GM19099 (cell line): ENCODE data around the gene RGS3.

Experiments used
- POLR2A ChIP-seq: IDR thresholded peaks from 3 replicates; pipeline ENCODE4 v1.6.1; 2011; ENCODE audit warnings: low read depth; ENCODE audit not compliant: insufficient read length; ENCODE audit errors: extremely low read depth

Gene RGS3

DNA sequence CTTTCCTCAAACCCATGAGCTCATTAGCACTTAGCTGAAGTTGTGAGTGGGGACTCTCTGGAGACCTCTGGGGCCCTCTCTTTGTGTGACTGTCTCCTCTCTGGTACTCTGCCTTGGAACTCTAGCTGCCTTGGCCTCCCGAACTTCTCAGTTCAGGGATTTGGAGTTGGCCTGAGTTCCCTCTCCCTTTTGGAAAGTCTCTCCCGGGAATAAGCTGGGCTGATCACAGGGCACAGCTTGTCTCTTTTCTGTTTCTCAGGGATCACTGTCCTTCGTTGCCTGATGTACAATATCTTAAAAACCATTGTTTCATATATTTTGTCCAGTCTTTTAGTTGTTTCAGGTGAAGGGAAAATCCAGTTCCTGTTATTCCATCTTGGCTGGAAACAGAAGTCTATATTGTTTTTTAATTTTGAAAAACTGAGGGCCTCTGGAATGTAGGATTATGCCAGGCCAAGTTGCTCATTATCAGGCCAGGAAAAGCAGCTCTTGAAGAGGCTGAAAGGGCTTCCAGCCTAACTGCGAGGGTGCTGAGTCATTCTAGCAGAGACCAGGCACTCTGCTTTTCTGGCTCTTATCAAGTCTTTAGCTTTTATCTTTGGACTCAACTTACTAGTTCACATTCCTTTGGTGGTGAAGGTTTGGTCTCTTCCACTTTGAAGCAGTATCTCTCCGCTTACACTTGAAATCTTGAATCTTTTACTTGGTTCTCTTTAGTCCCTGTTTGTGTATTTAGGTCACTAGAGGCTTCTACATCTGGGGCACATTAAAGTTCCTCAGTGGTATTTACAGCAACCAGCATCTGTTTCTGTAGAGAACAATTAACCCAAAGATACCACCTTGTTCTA, 8.4 kb upstream of the RGS3 start:
- no peak for TF ChIP-seq POLR2A

DNA sequence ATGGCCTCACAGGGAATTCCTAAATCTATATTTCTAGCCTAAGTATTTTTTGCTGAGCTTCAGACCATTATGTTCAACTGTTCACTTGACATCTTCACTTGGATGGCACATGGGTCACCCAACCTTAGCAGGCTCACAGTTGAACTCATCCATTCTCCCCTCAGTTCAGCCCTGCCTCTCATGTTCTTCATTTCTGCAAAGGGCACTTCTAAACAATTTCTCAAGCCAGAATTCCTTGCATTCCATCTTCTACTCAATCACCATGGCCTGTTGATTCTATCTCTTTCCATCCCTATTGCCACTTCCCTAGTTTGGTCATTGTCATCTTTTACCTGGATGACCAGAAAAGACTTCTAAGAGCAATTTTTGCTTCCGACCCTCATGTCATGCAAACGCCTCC, 7.3 kb upstream of the RGS3 start:
- TF ChIP-seq POLR2A = no peak

DNA sequence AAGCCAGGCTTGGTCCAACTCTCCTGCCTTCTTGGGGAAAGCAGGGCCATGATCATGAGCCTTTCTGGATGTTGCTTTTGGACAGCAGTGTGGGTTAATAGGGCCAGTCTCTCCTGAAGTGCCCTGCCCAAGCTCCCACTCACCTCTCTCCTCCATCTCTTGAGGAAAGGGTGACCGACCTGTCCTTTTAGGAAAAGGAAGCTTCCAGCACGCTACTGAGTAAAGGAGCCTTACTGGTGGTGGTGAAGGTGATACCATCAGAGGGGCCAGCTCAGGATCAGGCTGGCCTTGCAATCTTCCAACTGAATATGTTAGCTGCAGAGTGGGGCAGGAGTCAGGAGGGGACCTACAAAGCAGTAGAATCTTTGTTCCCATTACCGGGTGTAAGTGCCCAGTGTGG, 2.2 kb upstream of the RGS3 start:
- no peak for TF ChIP-seq POLR2A

DNA sequence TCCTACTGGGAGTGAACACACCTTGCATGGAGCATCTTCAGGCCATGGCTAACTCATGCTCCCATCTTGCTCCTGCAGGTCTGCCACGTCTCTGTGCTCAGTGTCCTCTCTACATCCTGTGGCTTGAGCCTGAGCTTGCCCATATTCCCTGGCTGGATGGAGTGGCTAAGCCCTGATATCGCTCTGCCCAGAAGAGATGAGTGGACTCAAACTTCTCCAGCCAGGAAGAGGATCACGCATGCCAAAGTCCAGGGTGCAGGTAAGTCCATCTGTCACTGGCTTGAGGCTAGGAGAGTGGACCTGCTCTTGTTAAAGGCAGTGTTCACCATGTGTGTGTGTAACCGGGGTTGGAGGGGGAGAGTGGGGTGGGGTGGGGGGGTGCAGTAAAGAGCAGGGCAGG, 1.6 kb upstream of the RGS3 start:
- no peak for TF ChIP-seq POLR2A

DNA sequence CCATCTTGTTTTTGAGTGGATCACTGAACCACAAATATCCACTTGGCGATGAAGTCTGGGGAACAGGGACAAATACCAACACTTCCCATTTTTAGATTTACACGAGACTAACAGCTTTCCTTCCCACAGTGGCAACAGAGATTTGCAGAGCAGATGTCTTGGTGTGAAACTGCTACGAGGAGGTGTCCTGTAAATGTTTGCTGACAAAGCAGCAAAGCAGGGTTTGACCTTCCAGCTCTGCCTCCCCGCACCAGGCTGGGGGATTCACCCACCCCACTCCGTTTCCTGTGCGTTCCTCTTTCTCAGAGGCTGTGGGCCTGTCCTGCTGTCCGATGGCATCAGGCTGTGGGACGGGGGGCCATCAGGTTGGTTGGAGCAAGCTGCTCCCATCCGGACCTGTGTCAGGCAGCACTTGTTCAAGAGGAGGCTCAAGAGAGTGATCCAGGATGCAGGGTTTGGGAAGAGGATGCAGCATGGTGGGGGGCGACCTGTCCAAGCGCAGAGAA, 693 bp upstream of the RGS3 start:
- no peak for TF ChIP-seq POLR2A

DNA sequence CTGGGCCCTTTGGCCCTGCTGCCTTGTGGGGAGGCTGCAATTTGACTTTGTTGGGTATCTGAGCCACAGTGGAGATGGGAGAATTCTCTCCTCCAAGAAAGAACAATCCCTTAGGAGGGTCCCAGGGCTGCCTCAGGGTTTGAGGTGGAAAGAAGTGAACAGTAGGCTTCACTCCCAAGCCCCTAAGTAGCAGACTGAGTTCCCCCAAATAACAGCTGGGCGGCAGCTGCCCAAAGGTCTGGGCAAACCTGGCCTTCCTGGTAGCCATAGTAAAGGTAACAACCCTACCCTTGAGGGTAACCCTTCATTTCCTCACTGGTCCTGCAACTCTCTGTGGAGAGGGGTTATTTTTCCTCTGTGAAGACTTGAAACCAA, 746 bp downstream of the RGS3 start:
- TF ChIP-seq POLR2A = no peak

DNA sequence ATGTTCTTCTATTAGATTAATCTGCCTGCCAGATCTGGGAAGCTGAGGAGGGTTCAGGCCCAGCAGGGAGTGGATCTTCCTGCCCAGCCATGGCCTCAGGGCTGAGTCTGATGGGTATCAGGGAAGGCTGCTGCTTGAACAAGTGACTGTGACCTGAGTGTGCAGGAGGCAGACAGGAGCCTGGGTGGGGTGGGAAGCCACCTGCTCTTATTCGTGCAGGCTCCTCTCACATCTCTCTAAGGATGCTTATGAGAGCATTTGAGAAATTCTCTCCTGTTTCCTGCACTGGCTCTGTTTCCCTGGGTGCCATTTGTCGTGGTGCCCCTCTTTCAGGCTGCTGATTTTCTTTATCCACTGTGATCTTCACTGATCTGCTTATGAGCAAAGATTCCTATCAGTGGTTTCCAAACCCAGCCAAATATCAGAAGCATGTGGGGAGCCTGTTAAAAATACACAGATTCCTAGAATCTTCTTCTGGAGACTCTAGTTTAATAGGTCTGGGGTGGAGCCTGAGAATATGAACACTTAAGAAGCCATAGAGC, 2.1 kb downstream of the RGS3 start:
- no peak for TF ChIP-seq POLR2A

DNA sequence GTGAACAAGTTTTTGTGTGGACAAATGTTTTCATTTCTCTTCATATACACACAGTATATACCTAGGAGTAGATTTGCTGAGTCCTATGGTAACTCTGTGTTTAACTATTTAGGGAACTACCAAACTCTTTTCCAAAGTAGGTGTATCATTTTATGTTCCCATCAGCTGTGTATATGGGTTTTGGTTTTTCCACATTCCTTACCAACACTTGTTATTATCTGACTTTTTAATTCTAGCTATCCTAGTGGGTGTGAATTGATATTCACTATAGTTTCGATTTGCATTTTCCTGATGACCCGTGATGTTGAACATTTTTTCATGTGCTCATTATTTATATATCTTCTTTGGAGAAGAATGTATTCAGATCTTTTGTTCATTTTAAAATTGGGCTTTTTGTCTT, 3.7 kb downstream of the RGS3 start:
- TF ChIP-seq POLR2A = no peak

DNA sequence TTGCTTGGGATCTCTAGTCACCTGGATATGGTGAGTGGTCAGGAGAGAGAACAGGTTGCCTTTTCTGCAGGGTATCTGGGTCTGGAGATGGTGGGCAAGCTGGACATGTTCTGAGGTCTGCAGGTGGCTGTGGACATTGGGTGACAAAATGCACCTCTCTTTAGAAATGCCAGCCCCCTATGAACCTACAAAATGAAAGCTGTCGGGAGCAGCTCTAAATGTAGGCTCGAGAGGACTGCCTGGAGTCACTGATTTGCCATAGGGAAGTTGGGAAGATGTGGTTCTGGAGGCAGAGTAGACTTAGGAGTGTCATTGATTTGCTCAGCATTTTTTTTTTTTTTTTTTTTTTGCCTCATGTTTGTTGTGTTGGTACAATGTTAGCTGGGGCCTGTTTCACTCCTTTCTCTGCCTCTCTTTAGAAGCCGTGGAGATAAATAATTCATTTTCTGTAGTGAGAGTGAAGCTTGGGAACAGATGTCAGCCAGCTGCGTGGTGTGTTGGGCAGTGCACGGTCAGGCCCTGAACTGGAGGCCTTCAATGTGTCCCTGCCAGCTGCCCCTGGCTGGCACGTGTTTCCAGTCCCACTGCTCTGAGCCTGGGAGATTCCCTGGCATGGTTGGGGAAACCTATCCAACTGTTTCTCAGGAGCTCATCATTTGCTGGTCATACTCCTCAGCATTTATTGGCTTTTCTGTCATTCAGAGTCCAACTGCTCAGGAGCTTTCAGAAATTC, 5.4 kb downstream of the RGS3 start:
- no peak for TF ChIP-seq POLR2A

DNA sequence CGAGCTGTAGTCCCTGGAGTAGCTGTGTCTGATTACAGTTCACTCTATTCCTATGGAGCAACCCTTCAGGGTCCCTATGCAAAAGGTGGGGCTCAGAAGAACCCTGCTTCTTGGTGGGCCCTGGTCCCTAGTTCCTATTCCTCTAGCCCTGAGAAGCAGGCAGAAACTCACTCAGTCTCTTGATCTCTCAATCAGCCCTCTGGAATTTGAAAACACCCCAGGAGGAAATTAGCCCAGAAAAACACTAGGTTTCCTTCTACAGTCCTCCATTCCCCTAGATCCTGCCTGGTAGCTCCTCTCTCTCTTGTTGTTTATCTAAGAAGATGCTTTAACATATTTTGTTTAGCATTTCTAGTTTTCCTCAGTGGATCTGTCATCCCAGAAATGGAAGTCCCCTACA, 7.6 kb downstream of the RGS3 start:
- TF ChIP-seq POLR2A = no peak

DNA sequence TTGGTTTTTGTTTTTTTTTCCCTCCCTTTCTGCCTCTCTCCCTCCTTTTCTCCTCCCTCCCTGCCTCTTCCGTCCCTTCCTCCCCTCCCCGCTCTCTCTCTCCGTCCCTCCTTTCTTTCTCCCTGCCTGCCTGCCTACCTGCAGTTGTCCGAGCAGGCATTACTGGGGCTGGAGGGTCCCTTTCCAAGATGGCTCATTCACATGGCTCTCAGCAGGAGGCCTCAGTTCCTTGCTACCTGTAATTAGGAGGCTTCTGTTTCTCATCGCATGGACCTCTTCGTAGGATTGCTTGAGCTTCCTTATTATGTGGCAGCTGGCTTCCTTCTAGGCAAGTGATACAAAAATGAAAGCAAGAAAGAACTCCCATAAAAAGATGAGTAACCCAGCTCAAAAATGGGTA, 8.0 kb downstream of the RGS3 start:
- no peak for TF ChIP-seq POLR2A

DNA sequence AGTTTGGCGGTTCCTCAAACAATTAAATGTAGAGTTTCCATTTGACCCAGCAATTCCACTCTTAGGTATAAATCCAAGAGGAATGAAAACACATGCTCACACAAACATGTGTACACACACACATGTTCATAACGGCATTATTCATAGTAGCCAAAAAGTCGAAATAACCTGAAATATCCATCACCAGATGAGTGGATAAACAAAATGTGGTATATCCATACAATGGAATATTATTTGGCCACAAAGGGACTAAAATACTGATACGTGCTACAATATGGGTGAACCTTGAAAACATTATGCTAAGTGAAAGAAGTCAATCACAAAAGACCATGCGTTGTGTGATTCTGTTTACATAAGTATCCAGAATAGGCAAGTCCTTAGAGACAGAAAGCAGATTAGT, 8.7 kb downstream of the RGS3 start:
- no peak for TF ChIP-seq POLR2A

DNA sequence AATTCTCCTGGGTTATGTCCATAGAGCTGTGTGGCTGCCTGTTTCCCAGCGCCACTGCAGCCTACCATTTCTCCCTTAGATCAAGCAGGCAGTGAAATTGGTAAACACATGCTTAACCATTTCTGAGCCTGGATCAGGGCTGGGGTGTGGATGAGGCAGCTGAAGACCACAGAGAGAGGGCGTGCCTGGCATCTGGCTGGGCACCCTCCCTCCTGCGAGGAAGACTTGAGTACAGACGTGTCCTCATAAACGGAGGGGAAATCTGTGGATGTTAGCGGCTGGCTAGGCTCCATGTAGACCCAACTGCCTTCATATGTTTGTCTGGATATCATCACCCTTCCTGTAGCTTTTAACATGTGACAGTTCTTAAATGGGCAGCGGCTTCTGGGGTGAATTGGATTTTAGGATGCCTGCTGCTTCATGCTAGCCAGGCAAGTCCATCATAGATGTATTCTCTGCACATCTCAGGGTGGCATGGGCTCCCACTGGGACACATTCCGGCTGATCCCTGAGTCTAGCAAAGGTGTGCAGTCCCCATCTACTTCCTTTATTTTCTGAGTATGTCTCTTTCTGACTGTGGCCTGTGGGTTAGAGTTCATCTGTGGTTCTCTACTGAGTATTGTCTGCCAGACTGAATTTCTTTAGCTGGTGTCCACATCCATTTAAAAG, 11.0 kb downstream of the RGS3 start:
- no peak for TF ChIP-seq POLR2A

DNA sequence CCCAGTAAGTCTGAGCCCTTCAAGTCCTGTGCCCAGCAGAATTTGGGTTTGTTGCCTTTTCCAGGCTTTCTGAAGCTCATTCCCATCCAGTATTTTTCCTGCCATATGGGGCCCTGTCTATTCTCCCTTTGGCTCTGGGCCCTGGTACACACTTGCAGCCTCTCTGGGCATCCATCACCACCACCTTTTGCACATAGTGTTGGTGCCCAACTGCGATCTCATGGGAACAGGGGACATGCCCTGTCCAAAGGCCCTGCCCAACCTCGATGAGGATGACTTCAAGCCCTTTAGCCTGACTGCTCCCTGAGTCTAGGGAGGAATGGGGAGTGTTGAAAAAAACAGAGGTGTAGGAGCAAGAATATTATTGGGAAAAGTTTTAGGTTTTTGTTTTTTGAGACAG, 11.5 kb downstream of the RGS3 start:
- TF ChIP-seq POLR2A = no peak

DNA sequence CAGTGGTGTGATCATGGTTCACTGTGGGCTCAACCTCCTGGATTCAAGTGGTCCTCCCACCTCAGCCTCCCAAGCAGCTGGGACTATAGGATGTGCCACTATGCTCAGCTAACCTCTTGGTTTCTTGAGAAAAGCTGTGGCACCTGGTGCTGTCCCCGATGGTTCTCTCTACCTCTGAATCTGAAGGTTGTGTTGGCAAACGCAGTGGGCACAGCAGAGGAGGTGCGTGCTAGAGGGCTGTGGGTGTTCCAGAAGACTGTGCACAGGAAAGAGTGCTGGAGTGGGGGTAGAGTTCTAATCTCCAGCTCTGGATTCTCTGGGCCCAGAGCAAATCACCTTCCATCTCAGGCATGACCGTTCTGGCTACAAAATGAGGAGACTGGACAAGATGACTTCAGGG, 12.5 kb downstream of the RGS3 start:
- no peak for TF ChIP-seq POLR2A
